ENCODE data around the gene CTR9.

Gene CTR9

DNA sequence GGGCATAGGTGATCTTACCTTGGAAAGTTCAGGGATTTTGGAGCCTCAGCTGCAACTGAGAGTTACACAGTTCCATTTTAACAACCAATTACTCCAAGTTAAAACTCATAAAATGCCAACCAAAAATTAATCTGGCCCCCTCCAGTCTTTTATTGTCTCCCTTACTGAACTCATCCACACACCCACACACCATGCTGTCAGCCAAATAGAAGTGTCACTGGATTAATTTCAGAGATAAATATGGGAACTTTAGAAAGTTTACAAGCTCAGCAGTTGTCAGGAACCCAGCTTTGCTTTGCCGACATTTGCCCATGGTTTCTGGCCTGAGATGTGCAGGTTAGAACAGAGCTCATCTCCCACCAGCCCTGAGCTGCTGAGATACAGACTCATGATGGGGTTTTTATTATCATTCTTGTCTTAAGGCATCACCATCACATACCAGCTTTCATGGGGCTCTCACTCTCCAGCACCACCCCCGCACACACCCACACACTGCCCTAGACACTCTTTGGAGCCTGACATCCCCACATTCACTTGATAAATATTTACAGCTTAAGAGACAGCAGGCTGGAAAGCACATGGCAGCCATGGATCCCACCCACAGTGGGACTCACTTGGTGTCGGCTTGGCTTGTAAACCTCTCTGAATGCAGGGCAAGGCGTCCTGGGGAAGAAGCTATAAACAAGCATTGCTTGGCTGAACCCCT is 23.7 kb upstream of the CTR9 start:
- no peak overlapping the region for H3K4me3 ChIP-seq (ENCODE audit: low read length)
- H3K4me2 ChIP-seq (ENCODE audit: low read length): no peak overlapping the region
- H3K9me3 ChIP-seq (ENCODE audit: control insufficient read depth, insufficient read depth, low read length): no peaks in the 10 kb centered on the region
- H3K27ac ChIP-seq (ENCODE audit: low read depth, low read length): no peak overlapping the region
- peaks cover 11% of the 10 kb centered on the region; the same call in 1 of the 2 replicates for H3K27me3 ChIP-seq (ENCODE audit: control insufficient read depth, low read length)
- TF ChIP-seq, protein P1, sequence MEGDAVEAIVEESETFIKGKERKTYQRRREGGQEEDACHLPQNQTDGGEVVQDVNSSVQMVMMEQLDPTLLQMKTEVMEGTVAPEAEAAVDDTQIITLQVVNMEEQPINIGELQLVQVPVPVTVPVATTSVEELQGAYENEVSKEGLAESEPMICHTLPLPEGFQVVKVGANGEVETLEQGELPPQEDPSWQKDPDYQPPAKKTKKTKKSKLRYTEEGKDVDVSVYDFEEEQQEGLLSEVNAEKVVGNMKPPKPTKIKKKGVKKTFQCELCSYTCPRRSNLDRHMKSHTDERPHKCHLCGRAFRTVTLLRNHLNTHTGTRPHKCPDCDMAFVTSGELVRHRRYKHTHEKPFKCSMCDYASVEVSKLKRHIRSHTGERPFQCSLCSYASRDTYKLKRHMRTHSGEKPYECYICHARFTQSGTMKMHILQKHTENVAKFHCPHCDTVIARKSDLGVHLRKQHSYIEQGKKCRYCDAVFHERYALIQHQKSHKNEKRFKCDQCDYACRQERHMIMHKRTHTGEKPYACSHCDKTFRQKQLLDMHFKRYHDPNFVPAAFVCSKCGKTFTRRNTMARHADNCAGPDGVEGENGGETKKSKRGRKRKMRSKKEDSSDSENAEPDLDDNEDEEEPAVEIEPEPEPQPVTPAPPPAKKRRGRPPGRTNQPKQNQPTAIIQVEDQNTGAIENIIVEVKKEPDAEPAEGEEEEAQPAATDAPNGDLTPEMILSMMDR (IDR thresholded peaks at IDR 0.05; ENCODE audit: low read depth, low read length, poor library complexity, severe bottlenecking): no peak
- no peak for TF ChIP-seq EZH2phosphoT487 (IDR thresholded peaks at IDR 0.05; ENCODE audit: borderline replicate concordance, low read length)
- H3K9me2 ChIP-seq (replicated peaks; ENCODE audit: control insufficient read depth, low read length): no peaks in the 10 kb centered on the region
- H4K20me1 ChIP-seq (ENCODE audit: control insufficient read depth, insufficient read depth, low read depth, low read length): no peaks in the 10 kb centered on the region
- no peaks in the 10 kb centered on the region for H3K4me1 ChIP-seq (ENCODE audit: control insufficient read depth, low read length)
- no peaks in the 10 kb centered on the region for H3F3A ChIP-seq (ENCODE audit: control insufficient read depth, insufficient read depth)
- no peaks in the 10 kb centered on the region for H3K79me2 ChIP-seq (ENCODE audit: control insufficient read depth, low read length)
- H3K36me3 ChIP-seq (ENCODE audit: control insufficient read depth, low read length): no peaks in the 10 kb centered on the region

GRCh38 chr11:10728154-10728553 is 22.9 kb upstream of the CTR9 start:
- TF ChIP-seq EZH2phosphoT487 (IDR thresholded peaks at IDR 0.05; ENCODE audit: borderline replicate concordance, low read length): no peak
- TF ChIP-seq, protein P1 (IDR thresholded peaks at IDR 0.05; ENCODE audit: low read depth, low read length, poor library complexity, severe bottlenecking): no peak
- no peaks in the 10 kb centered on the region for H3K4me1 ChIP-seq (ENCODE audit: control insufficient read depth, low read length)
- no peaks in the 10 kb centered on the region for H3F3A ChIP-seq (ENCODE audit: control insufficient read depth, insufficient read depth)
- H4K20me1 ChIP-seq (ENCODE audit: control insufficient read depth, insufficient read depth, low read depth, low read length): no peaks in the 10 kb centered on the region
- no peaks in the 10 kb centered on the region for H3K9me3 ChIP-seq (ENCODE audit: control insufficient read depth, insufficient read depth, low read length)
- H3K27ac ChIP-seq (ENCODE audit: low read depth, low read length): no peak overlapping the region
- H3K4me3 ChIP-seq (ENCODE audit: low read length): no peak overlapping the region
- no peak overlapping the region for H3K4me2 ChIP-seq (ENCODE audit: low read length)
- H3K79me2 ChIP-seq (ENCODE audit: control insufficient read depth, low read length): no peaks in the 10 kb centered on the region
- no peaks in the 10 kb centered on the region for H3K36me3 ChIP-seq (ENCODE audit: control insufficient read depth, low read length)
- peaks cover 11% of the 10 kb centered on the region; the same call in 1 of the 2 replicates for H3K27me3 ChIP-seq (ENCODE audit: control insufficient read depth, low read length)
- no peaks in the 10 kb centered on the region for H3K9me2 ChIP-seq (replicated peaks; ENCODE audit: control insufficient read depth, low read length)

- H3K36me3 ChIP-seq (ENCODE audit: control insufficient read depth, low read length): no peaks in the 10 kb centered on the region
- H3K4me2 ChIP-seq (ENCODE audit: low read length): no peak overlapping the region
- peaks cover 11% of the 10 kb centered on the region; the same call in 1 of the 2 replicates for H3K27me3 ChIP-seq (ENCODE audit: control insufficient read depth, low read length)
- H3F3A ChIP-seq (ENCODE audit: control insufficient read depth, insufficient read depth): no peaks in the 10 kb centered on the region
- H3K9me2 ChIP-seq (replicated peaks; ENCODE audit: control insufficient read depth, low read length): no peaks in the 10 kb centered on the region
- TF ChIP-seq, protein P1 (IDR thresholded peaks at IDR 0.05; ENCODE audit: low read depth, low read length, poor library complexity, severe bottlenecking): no peak
- no peak for TF ChIP-seq EZH2phosphoT487 (IDR thresholded peaks at IDR 0.05; ENCODE audit: borderline replicate concordance, low read length)
- H3K4me3 ChIP-seq (ENCODE audit: low read length): no peak overlapping the region
- no peak overlapping the region for H3K27ac ChIP-seq (ENCODE audit: low read depth, low read length)
- H3K4me1 ChIP-seq (ENCODE audit: control insufficient read depth, low read length): no peaks in the 10 kb centered on the region
- H4K20me1 ChIP-seq (ENCODE audit: control insufficient read depth, insufficient read depth, low read depth, low read length): no peaks in the 10 kb centered on the region
- H3K79me2 ChIP-seq (ENCODE audit: control insufficient read depth, low read length): no peaks in the 10 kb centered on the region
- H3K9me3 ChIP-seq (ENCODE audit: control insufficient read depth, insufficient read depth, low read length): no peaks in the 10 kb centered on the region
Measured at GRCh38 chr11:10728789-10729472, 22.1 kb upstream of the CTR9 start.

Measured in DOHH2 (cell line).